ENCODE data around the gene HIP1R. TPM values are rescaled to one million over a fixed set of nuclear protein-coding genes. Genes with fewer than 3 reads are reported as not detected.

Gene HIP1R, protein sequence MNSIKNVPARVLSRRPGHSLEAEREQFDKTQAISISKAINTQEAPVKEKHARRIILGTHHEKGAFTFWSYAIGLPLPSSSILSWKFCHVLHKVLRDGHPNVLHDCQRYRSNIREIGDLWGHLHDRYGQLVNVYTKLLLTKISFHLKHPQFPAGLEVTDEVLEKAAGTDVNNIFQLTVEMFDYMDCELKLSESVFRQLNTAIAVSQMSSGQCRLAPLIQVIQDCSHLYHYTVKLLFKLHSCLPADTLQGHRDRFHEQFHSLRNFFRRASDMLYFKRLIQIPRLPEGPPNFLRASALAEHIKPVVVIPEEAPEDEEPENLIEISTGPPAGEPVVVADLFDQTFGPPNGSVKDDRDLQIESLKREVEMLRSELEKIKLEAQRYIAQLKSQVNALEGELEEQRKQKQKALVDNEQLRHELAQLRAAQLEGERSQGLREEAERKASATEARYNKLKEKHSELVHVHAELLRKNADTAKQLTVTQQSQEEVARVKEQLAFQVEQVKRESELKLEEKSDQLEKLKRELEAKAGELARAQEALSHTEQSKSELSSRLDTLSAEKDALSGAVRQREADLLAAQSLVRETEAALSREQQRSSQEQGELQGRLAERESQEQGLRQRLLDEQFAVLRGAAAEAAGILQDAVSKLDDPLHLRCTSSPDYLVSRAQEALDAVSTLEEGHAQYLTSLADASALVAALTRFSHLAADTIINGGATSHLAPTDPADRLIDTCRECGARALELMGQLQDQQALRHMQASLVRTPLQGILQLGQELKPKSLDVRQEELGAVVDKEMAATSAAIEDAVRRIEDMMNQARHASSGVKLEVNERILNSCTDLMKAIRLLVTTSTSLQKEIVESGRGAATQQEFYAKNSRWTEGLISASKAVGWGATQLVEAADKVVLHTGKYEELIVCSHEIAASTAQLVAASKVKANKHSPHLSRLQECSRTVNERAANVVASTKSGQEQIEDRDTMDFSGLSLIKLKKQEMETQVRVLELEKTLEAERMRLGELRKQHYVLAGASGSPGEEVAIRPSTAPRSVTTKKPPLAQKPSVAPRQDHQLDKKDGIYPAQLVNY
- total RNA-seq (10 to 100 TPM in 1 of 4 donors, 1 to 10 TPM in 3; 4.2 to 15.2 (median 5.5) TPM), polyA plus RNA-seq (10 to 100 TPM; 21.5 to 77.4 (median 24.6) TPM)

DNA sequence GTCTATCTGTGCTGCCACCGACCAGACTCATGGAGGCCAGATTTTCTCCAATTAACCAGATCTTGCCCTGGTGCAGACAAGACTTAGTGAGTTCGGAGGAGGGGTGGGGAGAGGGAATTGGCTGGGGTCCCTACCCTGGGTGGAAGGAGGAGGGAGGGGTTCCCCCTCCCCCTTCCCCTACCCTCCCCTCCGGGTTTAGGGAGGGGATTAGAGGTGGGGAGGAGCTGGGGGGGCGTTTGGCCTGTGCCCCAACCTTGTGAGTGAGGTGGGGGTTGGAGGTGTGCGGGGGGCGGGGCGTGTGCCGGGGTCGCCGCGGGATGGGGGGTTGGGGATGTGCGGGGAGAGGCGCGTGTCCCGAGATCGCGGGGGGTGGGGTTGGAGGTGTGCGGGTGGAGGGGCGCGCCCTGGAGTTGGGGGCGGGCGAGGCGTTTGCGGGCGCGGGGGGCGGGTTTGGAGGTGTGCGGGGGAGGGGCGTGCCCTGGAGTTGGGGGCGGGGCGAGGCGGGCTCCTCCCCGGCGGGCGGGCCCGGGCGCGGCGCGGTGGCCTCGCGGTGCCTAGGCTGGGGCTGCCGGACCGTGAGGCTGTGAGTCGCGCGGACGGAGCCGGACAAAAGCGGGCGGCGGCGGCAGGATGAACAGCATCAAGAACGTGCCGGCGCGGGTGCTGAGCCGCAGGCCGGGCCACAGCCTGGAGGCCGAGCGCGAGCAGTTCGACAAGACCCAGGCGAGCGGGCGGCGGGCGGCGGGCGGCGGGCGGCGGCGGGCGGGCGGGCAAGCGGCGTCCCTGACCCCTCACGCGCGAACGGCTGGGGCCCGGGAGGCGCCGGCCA lies at the start of gene HIP1R:
TSS of gene HIP1R (plus strand) at position 537 of the 829 bp plus-strand sequence. CDS start at position 631, 94 bp downstream.
- H3K27ac ChIP-seq = peak within 1 kb of the TSS; percentile 53 to 72 (median 65)
- no peaks in the 10 kb centered on the region for H3K9me3 ChIP-seq
- H3K36me3 ChIP-seq = no peaks in the 10 kb centered on the region
- WGBS, 2 donors = 1% methylated on average over 85 of the region's 85 CpGs
- no peaks in the 10 kb centered on the region for H3K27me3 ChIP-seq
- DNase-seq = peak; percentile 69
- TF ChIP-seq POLR2AphosphoS5 (IDR thresholded peaks at IDR 0.05) (no peak), CTCF (IDR thresholded peaks at IDR 0.05) (no peak), EP300 (IDR thresholded peaks at IDR 0.05) (no peak), POLR2A (IDR thresholded peaks at IDR 0.05) (no peak)
- intact Hi-C loops (cut with DNase I) = no loop called here
- H3K4me3 ChIP-seq = peak within 1 kb of the TSS; percentile 38 to 74 (median 73)
- peaks cover 0 to 18% (median 11%) of the 10 kb centered on the region in 4 donors for H3K4me1 ChIP-seq

GRCh38 chr12:122785503-122785902 lies 49.8 kb upstream of the HIP1R start:
- Histone ChIP-seq H3K27ac (no peak overlapping the region), H3K4me1 (no peaks in the 10 kb centered on the region), H3K4me3 (no peak overlapping the region), H3K36me3 (no peaks in the 10 kb centered on the region), H3K27me3 (no peaks in the 10 kb centered on the region), H3K9me3 (no peaks in the 10 kb centered on the region)
- 84 to 85% methylated on average over 7 of the region's 7 CpGs for WGBS, 2 donors
- intact Hi-C loops (cut with DNase I) = no loop called here
- no peak for TF ChIP-seq CTCF (IDR thresholded peaks at IDR 0.05)
- no peak for DNase-seq

GRCh38 chr12:122788387-122788786 lies 46.9 kb upstream of the HIP1R start:
- no peak for DNase-seq
- 72 to 85% methylated on average over 4 of the region's 4 CpGs for WGBS, 2 donors
- no peak overlapping the region for H3K4me3 ChIP-seq

More at GRCh38 chr12:122788387-122788786, 46.9 kb upstream of the HIP1R start:
- no peaks in the 10 kb centered on the region for H3K36me3 ChIP-seq
- no peak for TF ChIP-seq POLR2A (IDR thresholded peaks at IDR 0.05)
- no peak for TF ChIP-seq CTCF (IDR thresholded peaks at IDR 0.05)
- no peak for TF ChIP-seq EP300 (IDR thresholded peaks at IDR 0.05)
- no peak for TF ChIP-seq POLR2AphosphoS5 (IDR thresholded peaks at IDR 0.05)
- no peaks in the 10 kb centered on the region for H3K4me1 ChIP-seq
- no peaks in the 10 kb centered on the region for H3K9me3 ChIP-seq
- no peaks in the 10 kb centered on the region for H3K27me3 ChIP-seq
- no peak overlapping the region for H3K27ac ChIP-seq
- intact Hi-C loops (cut with DNase I) = no loop called here

All from sigmoid colon (tissue), 7 donors.